ENCODE results near the gene VWA1.

DNA sequence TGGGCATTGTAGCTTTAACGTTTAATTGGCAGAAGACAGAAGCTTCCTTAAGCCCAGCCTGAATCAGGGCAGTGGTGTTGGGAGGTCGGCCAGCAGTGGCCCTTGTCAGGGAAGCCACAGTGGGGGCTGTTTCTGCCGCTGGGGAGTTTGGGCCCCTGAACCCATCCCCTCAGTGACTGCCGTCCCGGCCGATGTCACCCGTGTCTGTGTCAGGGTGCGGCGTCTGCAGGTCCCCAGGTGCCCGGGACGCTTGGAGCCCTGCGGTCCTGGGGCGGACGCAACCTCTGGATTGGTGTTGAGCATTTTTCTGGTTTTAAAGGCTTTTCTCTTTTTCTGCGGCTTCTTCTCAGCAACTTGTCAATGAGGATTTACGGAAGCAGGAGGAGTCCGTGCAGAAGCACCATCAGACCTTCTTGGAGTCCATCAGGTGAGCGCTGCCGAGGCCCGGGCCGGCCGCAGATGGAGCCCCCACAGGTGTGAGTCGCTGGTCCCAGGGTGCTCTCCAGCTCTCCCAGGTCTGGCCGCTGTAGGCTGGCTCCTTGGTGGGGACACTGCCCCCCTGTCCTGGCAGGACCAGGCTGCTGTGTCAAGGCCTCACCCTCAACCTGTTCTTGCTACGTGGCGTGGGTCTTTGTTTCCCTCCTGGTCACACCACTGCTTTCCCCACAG lies 16.3 kb downstream of the VWA1 start:
- TF ChIP-seq ZSCAN29 (IDR thresholded peaks at IDR 0.05) = no peak
- TF ChIP-seq RCOR1 (conservative IDR thresholded peaks at IDR 0.05; ENCODE audit: low read depth, low read length) = no peak
- no peak for TF ChIP-seq BHLHE40 (IDR thresholded peaks at IDR 0.05; ENCODE audit: borderline replicate concordance in 1 of 2, low read depth in 2 of 2, low read length in 1 of 2)
- TF ChIP-seq, protein P1, sequence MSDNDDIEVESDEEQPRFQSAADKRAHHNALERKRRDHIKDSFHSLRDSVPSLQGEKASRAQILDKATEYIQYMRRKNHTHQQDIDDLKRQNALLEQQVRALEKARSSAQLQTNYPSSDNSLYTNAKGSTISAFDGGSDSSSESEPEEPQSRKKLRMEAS (IDR thresholded peaks at IDR 0.05; ENCODE audit: low read depth, low read length) = no peak
- TF ChIP-seq, protein P2, sequence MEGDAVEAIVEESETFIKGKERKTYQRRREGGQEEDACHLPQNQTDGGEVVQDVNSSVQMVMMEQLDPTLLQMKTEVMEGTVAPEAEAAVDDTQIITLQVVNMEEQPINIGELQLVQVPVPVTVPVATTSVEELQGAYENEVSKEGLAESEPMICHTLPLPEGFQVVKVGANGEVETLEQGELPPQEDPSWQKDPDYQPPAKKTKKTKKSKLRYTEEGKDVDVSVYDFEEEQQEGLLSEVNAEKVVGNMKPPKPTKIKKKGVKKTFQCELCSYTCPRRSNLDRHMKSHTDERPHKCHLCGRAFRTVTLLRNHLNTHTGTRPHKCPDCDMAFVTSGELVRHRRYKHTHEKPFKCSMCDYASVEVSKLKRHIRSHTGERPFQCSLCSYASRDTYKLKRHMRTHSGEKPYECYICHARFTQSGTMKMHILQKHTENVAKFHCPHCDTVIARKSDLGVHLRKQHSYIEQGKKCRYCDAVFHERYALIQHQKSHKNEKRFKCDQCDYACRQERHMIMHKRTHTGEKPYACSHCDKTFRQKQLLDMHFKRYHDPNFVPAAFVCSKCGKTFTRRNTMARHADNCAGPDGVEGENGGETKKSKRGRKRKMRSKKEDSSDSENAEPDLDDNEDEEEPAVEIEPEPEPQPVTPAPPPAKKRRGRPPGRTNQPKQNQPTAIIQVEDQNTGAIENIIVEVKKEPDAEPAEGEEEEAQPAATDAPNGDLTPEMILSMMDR (IDR thresholded peaks at IDR 0.05 in 2 of 3, conservative IDR thresholded peaks at IDR 0.05 in 1 of 3; ENCODE audit: control insufficient read depth in 2 of 3, extremely low read depth in 1 of 3, insufficient read depth in 1 of 3, low read depth in 3 of 3, low read length in 3 of 3) = no peak
- TF ChIP-seq, protein P3, sequence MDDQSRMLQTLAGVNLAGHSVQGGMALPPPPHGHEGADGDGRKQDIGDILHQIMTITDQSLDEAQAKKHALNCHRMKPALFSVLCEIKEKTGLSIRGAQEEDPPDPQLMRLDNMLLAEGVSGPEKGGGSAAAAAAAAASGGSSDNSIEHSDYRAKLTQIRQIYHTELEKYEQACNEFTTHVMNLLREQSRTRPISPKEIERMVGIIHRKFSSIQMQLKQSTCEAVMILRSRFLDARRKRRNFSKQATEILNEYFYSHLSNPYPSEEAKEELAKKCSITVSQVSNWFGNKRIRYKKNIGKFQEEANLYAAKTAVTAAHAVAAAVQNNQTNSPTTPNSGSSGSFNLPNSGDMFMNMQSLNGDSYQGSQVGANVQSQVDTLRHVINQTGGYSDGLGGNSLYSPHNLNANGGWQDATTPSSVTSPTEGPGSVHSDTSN (IDR thresholded peaks at IDR 0.05; ENCODE audit: insufficient replicate concordance, low read depth, low read length) = no peak
- TF ChIP-seq JUNB (IDR thresholded peaks at IDR 0.05) = no peak
- TF ChIP-seq RAD21 (IDR thresholded peaks at IDR 0.05; ENCODE audit: insufficient read depth, low read depth, low read length) = no peak
